Trophoblast cell (in vitro differentiated cells and primary cell): ENCODE results near the gene EFCAB5.

Experiments
- DNase-seq, 2 donors: peaks; one replicate each; pipeline ENCODE4 v3.0.0-alpha.2; 2016
- H2AFZ ChIP-seq: 2 replicates; pipeline ENCODE4 v1.6.1; 2013; ENCODE audit warnings: low read length, moderate library complexity, mild to moderate bottlenecking; ENCODE audit not compliant: insufficient read depth, poor library complexity
- H2AK5ac ChIP-seq: 2 replicates; pipeline ENCODE4 v1.6.1; 2013; ENCODE audit warnings: mild to moderate bottlenecking, low read length
- H2BK120ac ChIP-seq: 2 replicates; pipeline ENCODE4 v1.6.1; 2013; ENCODE audit warnings: low read length, mild to moderate bottlenecking, moderate library complexity; ENCODE audit not compliant: insufficient read depth, poor library complexity
- H2BK12ac ChIP-seq: 2 replicates; pipeline ENCODE4 v1.6.1; 2013; ENCODE audit warnings: mild to moderate bottlenecking, low read length, moderate library complexity
- H2BK5ac ChIP-seq: 2 replicates; pipeline ENCODE4 v1.6.1; 2013; ENCODE audit warnings: low read length, low read depth, moderate library complexity, mild to moderate bottlenecking; ENCODE audit not compliant: poor library complexity
- H3K14ac ChIP-seq: 2 replicates; pipeline ENCODE4 v1.6.1; 2013; ENCODE audit warnings: mild to moderate bottlenecking, low read length
- H3K18ac ChIP-seq: 2 replicates; pipeline ENCODE4 v1.6.1; 2013; ENCODE audit warnings: mild to moderate bottlenecking, low read length
- H3K23ac ChIP-seq: 2 replicates; pipeline ENCODE4 v1.6.1; 2013; ENCODE audit warnings: low read length
- H3K27ac ChIP-seq: 2 replicates; pipeline ENCODE4 v1.5.1; 2013; ENCODE audit warnings: low read depth, mild to moderate bottlenecking, inconsistent platforms, low read length, moderate library complexity
- H3K27me3 ChIP-seq: 2 replicates; pipeline ENCODE4 v1.6.1; 2013; ENCODE audit warnings: inconsistent platforms, mild to moderate bottlenecking, low read length, moderate library complexity; ENCODE audit not compliant: insufficient read depth
- H3K36me3 ChIP-seq, 2 experiments: 1 replicate in 1 of 2; 2 replicates in 1 of 2; pipeline ENCODE4 v1.6.1; 2013; ENCODE audit warnings: low read length in 2 of 2, mild to moderate bottlenecking in 2 of 2, moderate library complexity in 1 of 2; ENCODE audit not compliant: insufficient read depth in 2 of 2, control insufficient read depth in 1 of 2
- H3K4ac ChIP-seq: 2 replicates; pipeline ENCODE4 v1.6.1; 2013; ENCODE audit warnings: low read depth, mild to moderate bottlenecking, low read length, moderate library complexity
- H3K4me1 ChIP-seq, 2 experiments: 1 replicate in 1 of 2; 2 replicates in 1 of 2; pipeline ENCODE4 v1.6.1; 2013; ENCODE audit warnings: low read length in 2 of 2, mild to moderate bottlenecking in 2 of 2, moderate library complexity in 1 of 2; ENCODE audit not compliant: insufficient read depth in 2 of 2, control insufficient read depth in 1 of 2
- H3K4me2 ChIP-seq: 2 replicates; pipeline ENCODE4 v1.6.1; 2013; ENCODE audit warnings: inconsistent platforms, mild to moderate bottlenecking, low read length, moderate library complexity
- H3K4me3 ChIP-seq: 2 replicates; pipeline ENCODE4 v1.5.1; 2013; ENCODE audit warnings: mild to moderate bottlenecking, low read depth, low read length, inconsistent platforms
- H3K79me1 ChIP-seq: one replicate; pipeline ENCODE4 v1.6.1; 2013; ENCODE audit warnings: low read length
- H3K79me2 ChIP-seq: 2 replicates; pipeline ENCODE4 v1.6.1; 2013; ENCODE audit warnings: low read length, mild to moderate bottlenecking; ENCODE audit not compliant: control insufficient read depth, insufficient read depth, poor library complexity
- H3K9ac ChIP-seq: 2 replicates; pipeline ENCODE4 v1.6.1; 2013; ENCODE audit warnings: mild to moderate bottlenecking, low read length
- H3K9me3 ChIP-seq: 2 replicates; pipeline ENCODE4 v1.6.1; 2013; ENCODE audit warnings: low read depth, mild to moderate bottlenecking, control low read depth, inconsistent platforms, low read length; ENCODE audit not compliant: insufficient read depth
- H4K12ac ChIP-seq: 2 replicates; pipeline ENCODE4 v1.6.1; 2013; ENCODE audit warnings: low read depth, mild to moderate bottlenecking, low read length, moderate library complexity
- H4K8ac ChIP-seq: 2 replicates; pipeline ENCODE4 v1.6.1; 2013; ENCODE audit warnings: low read depth, mild to moderate bottlenecking, low read length, moderate library complexity
- H4K91ac ChIP-seq: one replicate; pipeline ENCODE4 v1.6.1; 2013; ENCODE audit warnings: low read depth, mild to moderate bottlenecking, low read length, moderate library complexity
- WGBS: extraction: QIAGEN DNeasy Blood & Tissue Kit; methylation state at CpG from one replicate; pipeline ENCODE4 v1.1.7; 2013; ENCODE audit warnings: missing lambda C conversion rate; ENCODE audit not compliant: insufficient read length, insufficient coverage; ENCODE audit errors: extremely low coverage; 5-methylcytosine and 5-hydroxymethylcytosine counted together

The EFCAB5 gene

GRCh38 chr17:30074254-30074653, 132.8 kb downstream of the EFCAB5 start:
- DNase-seq = no peak
- Histone ChIP-seq H3K4ac (no peak overlapping the region), H3K14ac (no peak overlapping the region), H3K79me2 (no peaks in the 10 kb centered on the region), H3K4me1 (no peaks in the 10 kb centered on the region), H3K4me2 (no peak overlapping the region), H3K23ac (no peak overlapping the region), H3K4me3 (no peak overlapping the region), H4K12ac (no peak overlapping the region), H2AK5ac (no peak overlapping the region), H2BK12ac (no peak overlapping the region), H3K18ac (no peak overlapping the region), H4K91ac (no peak overlapping the region), H3K27ac (no peak overlapping the region), H3K36me3 (peaks cover 0 to 1% of the 10 kb centered on the region in 2 experiments), H2BK120ac (no peak overlapping the region), H4K8ac (no peak overlapping the region), H2AFZ (no peak overlapping the region), H2BK5ac (no peak overlapping the region), H3K79me1 (no peaks in the 10 kb centered on the region), H3K9ac (no peak overlapping the region), H3K9me3 (no peaks in the 10 kb centered on the region), H3K27me3 (no peaks in the 10 kb centered on the region)
- WGBS = no CpG with 5 or more reads among the region's 2 CpGs

GRCh38 chr17:30074730-30075129, 133.3 kb downstream of the EFCAB5 start:
- Histone ChIP-seq H3K4me1 (no peaks in the 10 kb centered on the region), H4K12ac (no peak overlapping the region), H3K27ac (no peak overlapping the region), H3K79me2 (no peaks in the 10 kb centered on the region), H2AK5ac (no peak overlapping the region), H3K4me3 (no peak overlapping the region), H3K9me3 (no peaks in the 10 kb centered on the region), H2BK120ac (no peak overlapping the region), H2AFZ (no peak overlapping the region), H3K36me3 (peaks cover 0 to 1% of the 10 kb centered on the region in 2 experiments), H2BK5ac (no peak overlapping the region), H3K27me3 (no peaks in the 10 kb centered on the region), H3K14ac (no peak overlapping the region), H3K79me1 (no peaks in the 10 kb centered on the region), H4K8ac (no peak overlapping the region), H3K4me2 (no peak overlapping the region), H4K91ac (no peak overlapping the region), H3K23ac (no peak overlapping the region), H2BK12ac (no peak overlapping the region), H3K18ac (no peak overlapping the region), H3K4ac (no peak overlapping the region), H3K9ac (no peak overlapping the region)
- no peak for DNase-seq
- no CpG with 5 or more reads among the region's 2 CpGs for WGBS

GRCh38 chr17:30082773-30083172, 141.3 kb downstream of the EFCAB5 start:
- Histone ChIP-seq H3K14ac (no peak overlapping the region), H2BK5ac (no peak overlapping the region), H4K8ac (no peak overlapping the region), H4K12ac (no peak overlapping the region), H3K9ac (no peak overlapping the region), H4K91ac (no peak overlapping the region), H3K9me3 (no peaks in the 10 kb centered on the region), H2BK120ac (no peak overlapping the region), H3K18ac (no peak overlapping the region), H3K23ac (no peak overlapping the region), H3K4me3 (no peak overlapping the region), H3K79me2 (no peaks in the 10 kb centered on the region), H3K27me3 (no peaks in the 10 kb centered on the region), H3K36me3 (no peaks in the 10 kb centered on the region), H3K79me1 (no peaks in the 10 kb centered on the region), H3K4ac (no peak overlapping the region), H2AK5ac (no peak overlapping the region), H3K4me1 (no peaks in the 10 kb centered on the region), H2BK12ac (no peak overlapping the region), H2AFZ (no peak overlapping the region), H3K27ac (no peak overlapping the region), H3K4me2 (no peak overlapping the region)
- WGBS = no CpG with 5 or more reads among the region's 5 CpGs
- DNase-seq = no peak

GRCh38 chr17:30084788-30085187, 143.4 kb downstream of the EFCAB5 start:
- H2AFZ ChIP-seq = no peak overlapping the region
- DNase-seq = no peak
- no peak overlapping the region for H3K4me3 ChIP-seq
- no peaks in the 10 kb centered on the region for H3K27me3 ChIP-seq
- WGBS = no CpG with 5 or more reads among the region's 6 CpGs
- H2BK12ac ChIP-seq = no peak overlapping the region
- H3K4ac ChIP-seq = no peak overlapping the region
- H2AK5ac ChIP-seq = no peak overlapping the region
- H3K9ac ChIP-seq = no peak overlapping the region
- no peak overlapping the region for H3K23ac ChIP-seq
- no peak overlapping the region for H3K14ac ChIP-seq
- H2BK5ac ChIP-seq = no peak overlapping the region
- no peaks in the 10 kb centered on the region for H3K4me1 ChIP-seq
- no peaks in the 10 kb centered on the region for H3K79me2 ChIP-seq
- no peaks in the 10 kb centered on the region for H3K36me3 ChIP-seq
- H4K91ac ChIP-seq = no peak overlapping the region
- no peaks in the 10 kb centered on the region for H3K79me1 ChIP-seq
- H2BK120ac ChIP-seq = no peak overlapping the region
- H3K18ac ChIP-seq = no peak overlapping the region
- H3K27ac ChIP-seq = no peak overlapping the region
- no peak overlapping the region for H3K4me2 ChIP-seq
- H3K9me3 ChIP-seq = no peaks in the 10 kb centered on the region
- no peak overlapping the region for H4K12ac ChIP-seq
- H4K8ac ChIP-seq = no peak overlapping the region
